ENCODE results near the gene CCDC86. TPM values are rescaled to one million over a fixed set of nuclear protein-coding genes. Genes with fewer than 3 reads are reported as not detected.

The CCDC86 gene
- total and polyA plus RNA-seq, 9 of the 15 experiments (the other 6 are each of a cell fraction or from before 2014, with no cell fraction given), result 4.6 to 102 (median 25.2) TPM

DNA sequence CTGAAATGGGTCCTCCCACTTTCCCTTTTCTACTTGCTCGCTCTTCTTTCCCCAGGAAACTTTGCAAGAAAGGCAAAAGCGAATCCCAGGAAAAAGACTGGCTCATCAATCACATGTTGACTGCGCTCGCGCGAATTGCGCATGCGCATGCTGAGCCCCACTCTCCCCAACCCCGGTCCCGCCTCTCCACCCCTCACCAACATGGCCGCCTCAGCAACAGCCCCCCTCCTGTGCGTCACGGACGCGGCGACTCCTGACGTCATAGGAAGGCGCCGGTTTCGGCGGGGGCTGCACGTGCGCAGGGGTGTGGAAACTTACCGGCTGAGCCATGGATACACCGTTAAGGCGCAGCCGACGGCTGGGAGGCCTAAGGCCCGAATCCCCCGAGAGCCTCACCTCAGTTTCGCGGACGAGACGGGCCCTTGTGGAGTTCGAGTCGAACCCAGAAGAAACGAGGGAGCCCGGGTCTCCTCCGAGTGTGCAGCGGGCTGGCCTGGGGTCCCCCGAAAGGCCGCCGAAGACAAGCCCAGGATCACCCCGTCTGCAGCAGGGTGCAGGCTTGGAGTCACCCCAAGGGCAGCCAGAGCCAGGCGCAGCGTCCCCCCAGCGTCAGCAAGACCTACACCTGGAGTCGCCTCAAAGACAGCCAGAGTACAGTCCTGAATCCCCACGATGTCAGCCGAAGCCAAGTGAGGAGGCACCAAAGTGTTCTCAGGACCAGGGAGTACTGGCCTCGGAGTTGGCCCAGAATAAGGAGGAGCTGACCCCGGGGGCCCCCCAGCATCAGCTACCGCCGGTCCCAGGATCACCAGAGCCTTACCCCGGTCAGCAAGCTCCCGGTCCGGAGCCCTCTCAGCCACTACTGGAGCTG lies at the start of gene CCDC86 (continued):
- TF ChIP-seq, protein P1, sequence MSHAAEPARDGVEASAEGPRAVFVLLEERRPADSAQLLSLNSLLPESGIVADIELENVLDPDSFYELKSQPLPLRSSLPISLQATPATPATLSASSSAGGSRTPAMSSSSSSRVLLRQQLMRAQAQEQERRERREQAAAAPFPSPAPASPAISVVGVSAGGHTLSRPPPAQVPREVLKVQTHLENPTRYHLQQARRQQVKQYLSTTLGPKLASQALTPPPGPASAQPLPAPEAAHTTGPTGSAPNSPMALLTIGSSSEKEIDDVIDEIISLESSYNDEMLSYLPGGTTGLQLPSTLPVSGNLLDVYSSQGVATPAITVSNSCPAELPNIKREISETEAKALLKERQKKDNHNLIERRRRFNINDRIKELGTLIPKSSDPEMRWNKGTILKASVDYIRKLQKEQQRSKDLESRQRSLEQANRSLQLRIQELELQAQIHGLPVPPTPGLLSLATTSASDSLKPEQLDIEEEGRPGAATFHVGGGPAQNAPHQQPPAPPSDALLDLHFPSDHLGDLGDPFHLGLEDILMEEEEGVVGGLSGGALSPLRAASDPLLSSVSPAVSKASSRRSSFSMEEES (CRISPR knock-in tag; IDR thresholded peaks at IDR 0.05), result 0 out of 2 replicates have a peak, but pooled peaks have one; percentile 9
- TF ChIP-seq ZNF121 (CRISPR knock-in tag; conservative IDR thresholded peaks at IDR 0.05) (no peak), NRF1 (conservative IDR thresholded peaks at IDR 0.05 in 1 of 2, IDR thresholded peaks at IDR 0.05 in 1 of 2) (peak; percentile 95 to 96), SIX5 (IDR thresholded peaks at IDR 0.05; ENCODE audit: borderline replicate concordance in 1 of 2, insufficient read depth in 1 of 2, low read depth in 1 of 2, low read length in 2 of 2) (peak; percentile 64 to 82), NELFE (IDR thresholded peaks at IDR 0.05; ENCODE audit: insufficient read depth, insufficient read length) (no peak), RREB1 (CRISPR knock-in tag; IDR thresholded peaks at IDR 0.05) (no peak), CEBPB (tag; IDR thresholded peaks at IDR 0.05) (no peak), ZNF263 (CRISPR knock-in tag; IDR thresholded peaks at IDR 0.05; ENCODE audit: borderline replicate concordance) (peak; percentile 31; the same call in 1 of the 2 replicates), RFX1 (IDR thresholded peaks at IDR 0.05) (peak; percentile 57), ZNF511 (CRISPR knock-in tag; IDR thresholded peaks at IDR 0.05) (no peak), NONO (IDR thresholded peaks at IDR 0.05; ENCODE audit: low read depth in 2 of 2, low read length in 1 of 2) (no peak), NCOR1 (IDR thresholded peaks at IDR 0.05) (no peak; the same call in 1 of the 2 replicates), MBD2 (IDR thresholded peaks at IDR 0.05; ENCODE audit: borderline replicate concordance, low read depth) (peak; percentile 91), ZSCAN29 (IDR thresholded peaks at IDR 0.05) (no peak)
- TF ChIP-seq, protein P2, sequence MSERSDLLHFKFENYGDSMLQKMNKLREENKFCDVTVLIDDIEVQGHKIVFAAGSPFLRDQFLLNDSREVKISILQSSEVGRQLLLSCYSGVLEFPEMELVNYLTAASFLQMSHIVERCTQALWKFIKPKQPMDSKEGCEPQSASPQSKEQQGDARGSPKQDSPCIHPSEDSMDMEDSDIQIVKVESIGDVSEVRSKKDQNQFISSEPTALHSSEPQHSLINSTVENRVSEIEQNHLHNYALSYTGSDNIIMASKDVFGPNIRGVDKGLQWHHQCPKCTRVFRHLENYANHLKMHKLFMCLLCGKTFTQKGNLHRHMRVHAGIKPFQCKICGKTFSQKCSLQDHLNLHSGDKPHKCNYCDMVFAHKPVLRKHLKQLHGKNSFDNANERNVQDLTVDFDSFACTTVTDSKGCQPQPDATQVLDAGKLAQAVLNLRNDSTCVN (CRISPR knock-in tag; IDR thresholded peaks at IDR 0.05), result no peak
